NCI-H2196 (cell line): ENCODE results near the gene DNAJC15.

Experiments used
- DNase-seq: peaks from one replicate; lab custom pipeline; 2025; ENCODE audit not compliant: unreplicated experiment; lab: John Stamatoyannopoulos, UW

DNAJC15 gene

DNA sequence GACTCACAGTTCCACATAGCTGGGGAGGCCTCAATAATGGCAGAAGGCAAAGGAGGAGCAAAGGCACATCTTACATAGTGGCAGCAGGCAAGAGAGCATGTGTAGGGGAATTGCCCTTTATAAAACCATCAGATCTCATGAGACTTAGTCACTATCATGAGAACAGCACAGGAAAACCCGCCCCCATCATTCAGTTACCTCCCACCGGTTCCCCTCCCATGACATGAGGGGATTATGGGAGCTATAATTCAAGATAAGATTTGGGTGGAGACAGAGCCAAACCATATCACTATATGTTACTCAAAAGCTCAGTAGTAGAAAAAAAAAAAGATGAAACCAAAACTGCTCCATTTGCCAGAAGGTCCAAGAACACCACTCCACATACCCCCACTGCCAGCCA, 58.5 kb downstream of the DNAJC15 start:
- DNase-seq: no peak

DNA sequence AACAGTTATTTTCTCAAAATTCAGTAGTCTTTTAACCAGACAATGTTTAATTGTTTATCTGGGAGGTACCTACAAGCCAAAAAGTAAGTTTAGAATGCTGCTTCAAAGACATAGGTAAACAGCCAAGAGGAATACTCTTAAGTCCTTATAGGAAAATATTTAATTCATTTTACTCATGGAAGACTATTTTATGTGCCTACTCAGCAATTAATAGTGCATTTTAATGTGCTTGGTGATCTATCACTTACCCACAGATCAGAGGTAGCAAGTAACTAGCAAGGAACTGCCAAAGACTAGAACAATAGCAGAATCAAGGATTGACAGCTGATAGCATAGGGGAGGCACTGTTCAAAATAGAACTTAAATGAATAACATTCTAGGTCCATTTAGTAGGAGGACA, 60.4 kb downstream of the DNAJC15 start:
- no peak for DNase-seq

DNA sequence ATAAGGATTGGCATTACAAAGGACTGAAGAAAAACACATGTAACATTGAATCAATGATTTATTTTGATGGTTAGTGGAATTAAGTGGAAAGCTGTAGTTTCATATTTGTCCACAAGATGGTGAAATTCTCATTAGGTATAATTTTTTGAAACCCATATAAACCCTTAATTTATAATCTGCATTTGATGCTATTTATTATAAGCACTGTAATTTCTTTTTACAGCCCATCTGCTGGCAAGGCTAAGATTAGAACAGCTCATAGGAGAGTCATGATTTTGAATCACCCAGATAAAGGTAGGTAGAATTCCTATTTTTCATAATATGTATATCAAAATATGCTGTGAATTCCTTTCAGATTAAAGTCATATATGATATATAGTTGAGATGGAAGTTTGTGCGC, 62.2 kb downstream of the DNAJC15 start:
- DNase-seq: no peak

DNA sequence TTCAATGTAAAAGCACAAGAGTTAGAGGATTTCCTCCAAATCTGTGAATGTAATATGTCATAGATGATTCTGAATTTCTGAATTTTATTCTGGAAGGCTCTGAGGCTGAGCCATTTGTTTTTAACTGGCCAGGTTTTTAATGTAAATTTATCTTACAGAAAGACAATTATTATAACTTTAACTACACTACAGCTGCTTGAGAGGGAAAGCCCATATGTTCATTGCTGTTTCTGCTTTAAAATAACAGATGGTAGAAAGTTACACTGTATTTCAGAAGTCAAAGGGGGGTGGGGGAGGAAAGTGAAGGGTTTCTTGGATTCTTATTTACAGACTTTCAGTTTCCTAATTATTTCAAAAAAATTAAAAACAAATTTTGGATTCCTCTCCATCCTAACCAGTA, 62.8 kb downstream of the DNAJC15 start:
- no peak for DNase-seq

DNA sequence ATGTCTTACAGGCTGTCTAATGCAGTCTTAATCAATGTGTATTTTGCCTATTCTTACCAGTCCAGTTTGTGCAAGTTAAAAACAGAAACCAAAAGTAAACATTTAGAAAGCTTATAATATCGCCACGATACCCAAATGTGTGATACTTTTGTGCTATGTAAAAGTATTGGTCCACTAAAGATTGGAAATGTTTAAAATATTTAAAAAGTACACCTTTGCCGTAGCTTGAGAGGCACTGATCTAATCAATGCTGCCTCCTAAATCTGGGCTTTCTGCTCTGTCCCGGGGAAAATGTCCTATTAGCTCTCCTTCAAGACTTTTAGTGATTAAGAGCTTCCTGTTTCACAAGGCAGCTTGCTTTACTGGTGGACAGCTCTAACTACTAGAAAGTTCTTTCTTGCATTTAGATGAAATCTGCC, 64.7 kb downstream of the DNAJC15 start:
- no peak for DNase-seq

DNA sequence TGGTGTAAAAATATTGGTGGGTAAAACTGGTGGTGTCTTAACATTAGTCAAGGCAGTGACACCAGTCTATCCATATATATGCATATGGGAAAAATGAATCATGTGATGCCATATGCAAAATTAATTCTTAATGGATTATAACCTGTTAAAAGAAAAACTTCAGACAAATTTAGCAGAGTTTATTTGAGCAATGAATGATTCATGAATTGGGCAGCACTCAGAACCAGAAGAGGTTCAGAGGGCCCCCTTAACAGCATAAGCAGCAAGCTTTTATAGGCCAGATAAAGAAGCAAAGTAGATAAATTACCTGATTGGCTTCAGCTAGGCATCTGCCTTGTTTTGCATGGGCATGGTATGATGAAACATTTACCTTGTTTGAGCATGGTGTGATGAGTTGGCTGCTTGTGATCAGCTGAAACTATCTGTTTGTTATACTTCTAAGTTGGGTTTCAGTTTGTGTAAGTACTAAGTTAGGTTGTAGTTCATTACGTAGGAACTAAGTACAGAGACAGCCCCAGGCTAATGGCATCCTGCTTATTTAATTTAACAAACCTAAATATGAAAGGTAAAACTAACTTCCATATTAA, 66.6 kb downstream of the DNAJC15 start:
- DNase-seq: no peak

DNA sequence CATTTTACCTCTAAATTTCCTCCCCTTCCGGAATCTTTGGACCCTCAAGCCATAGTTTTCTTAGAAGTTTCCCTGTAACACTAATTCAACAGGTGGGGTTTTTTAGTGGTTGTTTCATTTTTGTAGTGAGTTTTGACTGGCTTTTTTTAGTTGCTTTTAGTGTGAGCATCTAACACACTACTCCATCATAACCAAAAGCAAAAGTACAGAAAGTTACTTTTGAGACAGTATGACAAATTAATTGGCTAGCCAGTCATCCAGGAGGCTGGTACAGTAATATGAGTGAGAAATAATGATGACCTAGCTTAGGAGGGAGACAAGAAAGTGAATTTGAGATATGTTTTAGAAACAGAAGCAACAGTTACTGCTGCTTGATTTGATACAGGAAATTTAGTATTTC, 71.5 kb downstream of the DNAJC15 start:
- DNase-seq: no peak

DNA sequence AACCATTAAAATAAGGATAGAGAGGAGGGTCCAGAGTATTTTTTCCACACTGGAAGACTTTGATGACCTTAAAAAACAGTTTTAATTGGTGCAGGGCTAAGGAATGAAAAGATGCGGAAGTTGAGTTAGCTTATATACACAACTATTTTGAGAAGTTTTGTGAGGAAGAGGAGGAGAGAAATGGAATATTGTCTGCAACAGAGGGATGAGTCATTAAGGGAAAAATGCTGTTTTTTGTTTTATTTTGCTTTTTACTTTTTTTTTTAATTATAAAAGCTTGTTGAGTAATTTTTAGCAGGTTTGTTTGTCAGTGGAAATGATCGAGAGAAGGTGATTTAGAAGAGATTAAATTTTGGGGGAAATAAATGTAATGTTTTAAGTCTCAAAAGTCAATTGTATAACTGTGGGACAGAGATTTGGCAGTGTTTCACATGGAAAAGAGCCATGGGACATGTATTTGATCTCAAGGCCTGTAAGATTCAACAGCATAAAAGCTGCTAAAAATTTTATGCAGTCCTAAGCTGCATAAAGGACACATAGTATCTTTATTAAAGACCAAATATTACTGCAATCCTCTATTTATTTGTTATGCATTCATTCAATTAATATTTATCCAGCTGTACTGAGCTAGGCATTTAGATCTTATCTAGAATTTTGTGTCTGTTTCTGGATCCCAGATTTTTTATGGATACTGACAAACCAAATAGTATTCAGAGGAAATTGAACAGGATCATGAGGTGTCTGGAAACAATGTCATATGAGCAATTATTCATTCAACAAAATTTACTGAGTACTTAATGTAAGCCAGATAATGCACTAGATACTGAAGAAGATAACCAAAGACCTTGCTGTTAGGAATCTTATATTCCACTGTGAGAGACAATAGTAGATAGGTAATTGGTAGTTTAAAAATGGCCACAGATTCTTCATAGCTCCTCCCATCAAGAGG, 72.7 kb downstream of the DNAJC15 start:
- DNase-seq: no peak

DNA sequence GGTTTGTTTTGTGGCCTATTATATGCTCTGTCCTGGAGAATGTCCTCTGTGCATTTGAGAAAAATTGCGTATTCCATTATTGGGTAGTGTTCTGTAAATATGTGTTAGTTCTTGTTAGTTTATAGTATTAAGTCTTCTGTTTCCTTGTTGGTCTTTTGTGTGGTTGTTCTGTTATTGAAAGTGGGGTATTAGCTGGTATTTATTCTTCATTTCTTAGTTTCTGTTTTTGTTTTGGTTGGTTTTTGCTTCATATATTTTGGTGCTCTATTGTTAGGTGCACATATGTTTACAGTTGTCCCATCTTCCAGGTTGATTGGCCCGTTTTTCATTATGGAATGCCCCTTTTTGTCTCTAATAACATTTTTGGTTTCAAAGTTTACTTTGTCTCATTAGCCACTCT, 77.3 kb downstream of the DNAJC15 start:
- DNase-seq: no peak

DNA sequence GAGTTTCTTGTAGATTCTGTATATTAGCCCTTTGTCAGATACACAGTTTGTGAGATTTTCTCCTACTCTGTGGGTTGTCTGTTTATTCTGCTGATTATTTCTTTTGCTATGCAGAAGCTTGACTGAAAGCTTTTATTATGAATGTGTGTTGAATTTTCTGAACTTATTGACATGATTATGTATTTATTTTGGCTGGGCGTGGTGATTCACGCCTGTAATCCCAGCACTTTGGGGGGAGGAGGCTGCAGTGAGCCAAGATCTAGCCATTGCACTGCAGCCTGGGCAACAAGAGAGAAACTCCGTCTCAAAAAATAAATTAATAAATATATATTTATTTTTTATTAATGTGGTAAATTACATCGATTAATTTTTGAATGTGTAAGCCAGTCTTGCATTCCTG, 78.9 kb downstream of the DNAJC15 start:
- no peak for DNase-seq

DNA sequence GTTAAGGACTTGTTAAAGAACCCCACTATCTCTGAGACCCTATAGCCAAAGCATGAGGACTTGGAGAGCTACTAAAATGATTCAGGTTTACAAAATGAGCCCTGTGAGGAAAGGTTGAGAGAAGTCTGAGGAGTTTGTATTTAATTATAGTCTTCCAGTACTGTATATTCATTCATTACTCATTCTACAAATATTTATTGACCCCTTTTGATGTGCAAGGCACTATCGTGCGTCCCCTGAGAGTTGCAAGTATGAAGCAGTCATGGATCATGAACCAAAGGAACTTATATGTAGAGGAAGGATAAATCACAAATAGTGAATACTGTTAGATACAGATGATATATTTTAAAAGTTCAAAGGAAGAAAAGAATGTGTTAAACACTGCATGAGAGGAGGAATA, 84.4 kb downstream of the DNAJC15 start:
- DNase-seq: no peak

DNA sequence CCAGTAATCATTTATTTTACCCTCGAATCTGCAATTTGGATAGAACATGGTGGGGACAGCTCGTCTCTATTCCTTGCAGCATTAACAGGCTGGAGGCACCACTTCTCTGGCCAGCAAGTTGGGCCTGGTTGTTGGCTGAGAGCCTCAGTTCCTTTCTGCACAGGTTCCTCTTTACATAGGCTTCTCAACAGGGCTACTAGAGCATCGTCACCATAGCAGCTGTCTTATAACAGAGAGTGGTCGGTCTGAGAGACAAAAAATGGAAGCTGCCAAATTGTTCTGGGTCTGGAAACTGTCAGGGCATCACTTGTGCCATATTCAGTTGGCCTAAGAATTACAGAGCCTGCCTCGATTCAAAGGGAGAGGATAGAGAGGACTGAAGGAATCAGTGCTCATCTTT, 86.7 kb downstream of the DNAJC15 start:
- no peak for DNase-seq

DNA sequence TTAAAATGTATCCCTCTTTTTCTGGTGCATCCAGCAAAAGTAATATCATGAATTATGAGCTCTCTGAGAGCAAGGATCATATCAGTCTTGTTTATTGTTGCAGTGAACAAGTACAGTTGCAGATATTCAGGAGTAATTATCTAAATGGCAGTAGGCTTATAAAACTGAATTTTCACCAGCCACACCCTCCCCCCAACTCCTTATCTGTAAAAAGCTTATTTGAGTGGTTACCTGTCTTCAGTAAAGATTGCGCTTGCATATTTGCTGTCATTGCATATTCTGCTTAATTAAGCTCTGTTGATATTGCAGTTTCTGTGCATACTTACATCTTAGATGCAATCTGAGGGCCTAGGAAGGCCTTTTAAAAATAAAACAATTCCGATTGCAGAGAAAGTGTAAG, 87.3 kb downstream of the DNAJC15 start:
- DNase-seq: no peak

DNA sequence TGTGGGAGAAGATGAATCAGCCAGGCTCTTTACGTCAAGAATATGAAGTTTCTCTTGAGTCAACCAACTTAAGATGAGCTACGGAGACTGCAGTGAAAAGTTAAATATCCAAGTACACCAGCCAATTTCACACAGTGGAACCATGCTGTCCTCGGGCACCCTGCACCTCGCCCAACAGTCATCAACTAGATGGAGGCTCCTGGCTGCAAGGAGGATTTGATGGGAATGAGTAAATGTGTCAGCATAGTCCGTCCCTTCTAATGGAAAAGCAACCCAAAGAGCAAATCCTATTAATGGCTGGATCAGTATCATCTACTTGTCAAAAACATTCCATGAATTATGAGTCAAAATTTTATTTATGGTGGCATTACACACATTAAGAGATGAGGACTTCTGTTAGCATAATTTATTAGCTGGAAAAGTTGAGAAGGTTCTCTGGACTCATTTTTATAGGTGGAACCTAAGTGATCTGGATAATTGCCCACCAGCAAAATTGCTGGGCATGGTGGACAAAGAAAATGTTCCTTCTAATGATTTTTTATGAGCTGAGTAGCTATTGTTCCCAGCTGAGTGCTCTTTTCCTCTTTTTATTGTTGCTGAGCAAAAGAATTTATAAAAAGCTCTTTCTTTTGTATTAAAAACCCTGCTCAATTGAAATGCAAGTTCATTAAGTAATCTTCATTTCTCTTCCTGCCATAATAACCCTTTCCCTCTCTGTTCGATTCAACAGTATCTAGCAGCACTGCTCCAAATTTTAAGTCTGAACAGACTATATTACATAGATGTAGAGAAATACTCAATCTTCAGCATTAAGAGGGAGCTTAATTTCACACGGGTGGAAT, 88.4 kb downstream of the DNAJC15 start:
- no peak for DNase-seq

DNA sequence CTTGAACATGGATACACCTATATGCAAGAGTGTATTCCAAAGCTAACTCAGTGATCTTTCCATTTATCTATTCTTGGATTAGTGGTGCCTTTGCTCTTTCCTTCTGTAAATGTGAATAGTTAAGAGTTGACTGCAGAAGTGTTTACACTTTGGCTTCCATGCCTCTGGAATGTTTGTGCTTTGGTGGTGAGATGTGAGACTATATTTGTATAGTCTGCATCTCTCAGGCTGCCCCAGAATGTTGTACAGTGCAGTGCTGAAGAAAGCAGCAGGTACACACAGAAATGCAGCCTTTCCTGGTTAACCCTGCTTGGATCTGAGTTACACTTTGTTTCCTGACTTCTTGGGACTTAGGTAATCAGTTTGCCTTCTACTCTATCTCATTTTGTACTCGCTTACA, 90.2 kb downstream of the DNAJC15 start:
- DNase-seq: no peak

DNA sequence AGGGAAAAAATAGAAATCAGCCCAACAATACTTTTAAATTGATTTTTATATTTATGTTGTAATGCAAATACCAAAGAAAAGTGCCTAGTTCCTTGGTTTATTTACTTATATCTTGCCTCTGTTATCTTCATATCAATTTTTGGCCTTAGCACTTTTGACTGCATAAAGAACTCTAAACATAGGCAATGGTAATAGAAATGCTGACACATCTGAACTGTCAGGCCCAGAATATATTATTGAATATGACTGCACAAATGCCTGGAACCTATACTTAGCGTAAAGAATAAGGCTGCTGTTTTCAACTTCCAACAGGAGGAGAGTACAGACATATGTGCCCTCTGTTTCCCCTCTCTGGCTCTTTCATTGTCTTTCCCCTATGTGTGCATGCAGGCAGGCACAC, 91.1 kb downstream of the DNAJC15 start:
- no peak for DNase-seq

DNA sequence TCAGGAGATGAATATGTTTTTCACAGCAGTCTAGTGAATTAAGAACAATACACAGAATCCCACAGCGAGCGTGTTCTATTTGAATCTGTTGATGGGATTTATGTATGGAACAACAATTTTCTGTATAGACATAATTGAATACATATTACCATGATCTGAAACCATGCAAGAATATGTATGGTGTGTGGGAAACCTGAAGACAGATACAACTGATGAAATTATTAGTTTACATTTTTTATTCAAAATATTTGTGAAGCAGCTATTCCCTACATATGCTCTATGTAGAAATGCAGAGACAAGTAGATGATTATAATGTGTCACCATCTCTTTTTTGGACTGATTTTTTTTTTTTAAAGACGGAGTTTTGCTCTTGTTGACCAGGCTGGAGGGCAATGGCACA, 91.8 kb downstream of the DNAJC15 start:
- no peak for DNase-seq

DNA sequence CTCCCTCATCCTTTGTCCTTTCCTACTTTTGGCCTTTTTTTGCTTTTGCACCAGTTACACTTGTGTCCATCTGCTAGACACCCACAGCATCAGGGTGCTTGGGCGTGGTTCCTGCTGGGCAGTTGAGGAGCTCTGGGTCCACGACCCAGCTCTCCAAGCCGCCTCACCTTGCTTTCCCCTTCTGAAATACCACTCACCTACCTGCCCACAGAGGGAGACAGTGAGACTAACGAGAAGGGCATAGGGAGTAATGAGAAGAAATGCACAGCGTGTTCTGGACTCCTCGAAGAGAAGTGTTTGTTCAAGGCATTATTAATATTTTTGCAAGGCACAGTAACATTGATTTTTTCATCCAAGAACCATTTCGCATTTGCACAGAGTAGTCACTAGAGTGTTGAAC, 92.9 kb downstream of the DNAJC15 start:
- DNase-seq: no peak

DNA sequence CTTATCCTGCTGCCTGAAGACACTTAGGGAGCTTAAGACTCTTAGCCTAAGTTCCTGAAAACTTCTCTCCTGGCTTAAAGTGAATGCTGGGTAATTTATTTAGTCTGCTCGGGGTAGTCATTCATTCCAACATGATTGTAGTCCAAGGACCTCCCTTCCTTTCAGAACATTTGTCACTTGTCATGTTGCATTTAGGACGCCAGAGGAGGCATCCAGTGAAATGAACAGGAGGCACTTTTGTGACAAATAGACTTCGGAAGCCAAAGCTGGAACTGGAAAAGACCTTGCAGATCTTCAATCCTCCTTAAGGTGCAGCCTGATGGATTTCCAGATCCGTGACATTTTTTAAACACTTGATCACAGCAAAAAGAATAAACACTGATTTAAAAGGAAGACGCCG, 95.1 kb downstream of the DNAJC15 start:
- DNase-seq: no peak

DNA sequence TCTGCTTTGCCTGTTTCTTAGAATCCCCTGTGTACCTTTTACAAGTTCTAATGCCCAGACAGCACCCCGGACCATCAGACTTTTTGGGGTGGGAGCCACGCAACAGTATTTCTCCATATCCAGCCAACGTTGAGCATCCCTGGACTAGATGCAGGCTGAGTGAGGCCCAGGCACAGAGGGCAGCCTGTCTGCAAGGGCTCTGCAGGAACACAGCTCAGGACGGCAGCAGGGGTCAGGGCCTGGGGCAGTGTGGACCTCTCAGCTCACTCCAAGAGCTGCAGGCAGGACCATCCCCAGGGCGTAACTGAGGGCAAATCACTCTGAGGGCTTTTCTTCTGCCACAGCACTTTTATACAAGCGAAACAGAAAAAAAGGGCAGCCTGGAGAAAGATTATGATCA, 95.8 kb downstream of the DNAJC15 start:
- DNase-seq: no peak

DNA sequence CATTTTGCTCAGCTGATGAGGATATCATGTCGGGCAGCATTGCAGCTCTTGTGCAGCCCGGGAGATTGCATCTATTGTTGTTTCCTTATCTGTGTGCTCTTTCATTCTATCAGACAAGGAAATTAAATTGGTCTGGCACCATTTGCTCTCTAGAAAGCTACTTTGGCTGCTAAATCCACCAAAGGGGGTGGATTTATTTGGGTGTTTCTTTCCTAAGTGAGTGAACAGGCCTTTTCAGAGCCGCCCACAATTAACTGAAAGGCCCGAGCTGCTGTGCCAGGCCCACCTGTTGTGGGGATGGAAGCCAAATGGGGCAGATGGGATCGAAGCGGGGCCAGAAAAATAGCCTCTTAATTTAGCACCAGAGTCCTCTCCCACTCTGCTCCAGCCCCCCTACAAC, 99.4 kb downstream of the DNAJC15 start:
- DNase-seq: no peak

DNA sequence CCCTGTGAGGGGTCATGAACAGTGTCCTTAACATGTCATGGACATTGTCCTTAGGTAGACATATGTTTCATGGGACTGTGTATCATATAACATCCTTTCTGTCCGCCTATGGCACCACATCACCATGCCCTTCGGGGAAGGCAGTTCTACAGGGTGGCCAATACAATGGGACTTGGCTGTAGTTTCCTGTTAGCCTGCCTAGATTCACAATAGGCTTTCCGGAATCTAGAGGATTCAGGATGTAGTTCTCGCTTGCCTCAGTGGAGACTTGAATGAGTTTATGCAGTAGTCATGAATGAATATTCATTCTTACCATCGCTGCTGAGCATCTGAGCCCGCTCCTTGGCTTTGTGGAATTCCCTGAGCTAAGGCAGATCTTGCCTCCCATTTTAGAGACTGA, 100.5 kb downstream of the DNAJC15 start:
- DNase-seq: no peak
